Measurements from ENCODE around the gene RPS21.

The RPS21 gene

GRCh38 chr20:62376112-62377063 lies 10.5 kb upstream of the RPS21 start:
- POLR2A ChIA-PET, result no interaction called here
- CTCF ChIA-PET, result interaction anchor here (0.8 kb wide), 1 partner anchor 8 kb away, joined by 3 read pairs; no protein-coding TSS in a partner anchor

GRCh38 chr20:62377064-62377461 lies 9.8 kb upstream of the RPS21 start:
- WGBS (ENCODE audit: insufficient coverage), result 97% methylated on average over 8 of the region's 17 CpGs
- Histone ChIP-seq H3K27ac (ENCODE audit: insufficient read depth in 1 of 2, low read depth in 1 of 2, low read length in 2 of 2, poor library complexity in 1 of 2, severe bottlenecking in 2 of 2) (no peak overlapping the region), H3K27me3 (replicated peaks in 2 of 5; ENCODE audit: control insufficient read depth in 4 of 5, insufficient read depth in 5 of 5, low read length in 4 of 5) (peaks cover 0 to 21% (median 0%) of the 10 kb centered on the region in 5 experiments), H3K4me3 (ENCODE audit: control insufficient read depth in 1 of 7, extremely low read depth in 1 of 7, insufficient read depth in 4 of 7, low read depth in 2 of 7, low read length in 6 of 7) (no peak overlapping the region), H3K9me3 (ENCODE audit: control extremely low read depth in 1 of 5, control insufficient read depth in 4 of 5, insufficient read depth in 2 of 5, low read depth in 1 of 5, low read length in 4 of 5) (no peaks in the 10 kb centered on the region), H3K36me3 (ENCODE audit: control insufficient read depth in 4 of 4, insufficient read depth in 4 of 4, low read length in 3 of 4) (peaks cover under 1 to 8% (median 6%) of the 10 kb centered on the region in 4 experiments), H3K4me1 (ENCODE audit: control extremely low read depth in 1 of 4, control insufficient read depth in 4 of 4, insufficient read depth in 4 of 4, low read length in 3 of 4) (peaks cover 0 to 3% (median 0%) of the 10 kb centered on the region in 4 experiments)
- CTCF ChIA-PET, result interaction anchor here (0.8 kb wide), 1 partner anchor 9 kb away, joined by 3 read pairs; no protein-coding TSS in a partner anchor
- no peak for DNase-seq
- POLR2A ChIA-PET, result no interaction called here

More at GRCh38 chr20:62376112-62377063, 10.5 kb upstream of the RPS21 start:
- Histone ChIP-seq H3K27me3 (replicated peaks in 2 of 5; ENCODE audit: control insufficient read depth in 4 of 5, insufficient read depth in 5 of 5, low read length in 4 of 5) (peaks cover 0 to 26% (median 0%) of the 10 kb centered on the region in 5 experiments), H3K9me3 (ENCODE audit: control extremely low read depth in 1 of 5, control insufficient read depth in 4 of 5, insufficient read depth in 2 of 5, low read depth in 1 of 5, low read length in 4 of 5) (no peaks in the 10 kb centered on the region), H3K4me3 (ENCODE audit: control insufficient read depth in 1 of 7, extremely low read depth in 1 of 7, insufficient read depth in 4 of 7, low read depth in 2 of 7, low read length in 6 of 7) (no peak overlapping the region), H3K4me1 (ENCODE audit: control extremely low read depth in 1 of 4, control insufficient read depth in 4 of 4, insufficient read depth in 4 of 4, low read length in 3 of 4) (peaks cover 0 to 3% (median 0%) of the 10 kb centered on the region in 4 experiments), H3K27ac (ENCODE audit: insufficient read depth in 1 of 2, low read depth in 1 of 2, low read length in 2 of 2, poor library complexity in 1 of 2, severe bottlenecking in 2 of 2) (no peak overlapping the region), H3K36me3 (ENCODE audit: control insufficient read depth in 4 of 4, insufficient read depth in 4 of 4, low read length in 3 of 4) (peaks cover 0 to 1% (median 0%) of the 10 kb centered on the region in 4 experiments)
- no peak for DNase-seq
- 92% methylated on average over 24 of the region's 26 CpGs for whole genome bisulfite sequencing (ENCODE audit: insufficient coverage)

GRCh38 chr20:62377615-62378178 lies 9.2 kb upstream of the RPS21 start:
- 83% methylated on average over 12 of the region's 15 CpGs for WGBS (ENCODE audit: insufficient coverage)
- Histone ChIP-seq H3K27me3 (replicated peaks in 2 of 5; ENCODE audit: control insufficient read depth in 4 of 5, insufficient read depth in 5 of 5, low read length in 4 of 5) (peaks cover 0 to 15% (median 0%) of the 10 kb centered on the region in 5 experiments), H3K4me1 (ENCODE audit: control extremely low read depth in 1 of 4, control insufficient read depth in 4 of 4, insufficient read depth in 4 of 4, low read length in 3 of 4) (peaks cover 0 to 3% (median 0%) of the 10 kb centered on the region in 4 experiments), H3K4me3 (ENCODE audit: control insufficient read depth in 1 of 7, extremely low read depth in 1 of 7, insufficient read depth in 4 of 7, low read depth in 2 of 7, low read length in 6 of 7) (no peak overlapping the region), H3K27ac (ENCODE audit: insufficient read depth in 1 of 2, low read depth in 1 of 2, low read length in 2 of 2, poor library complexity in 1 of 2, severe bottlenecking in 2 of 2) (no peak overlapping the region), H3K9me3 (ENCODE audit: control extremely low read depth in 1 of 5, control insufficient read depth in 4 of 5, insufficient read depth in 2 of 5, low read depth in 1 of 5, low read length in 4 of 5) (no peaks in the 10 kb centered on the region), H3K36me3 (ENCODE audit: control insufficient read depth in 4 of 4, insufficient read depth in 4 of 4, low read length in 3 of 4) (peaks cover 2 to 11% (median 8%) of the 10 kb centered on the region in 4 experiments)
- ChIA-PET POLR2A (no interaction called here), CTCF (interaction anchor here (0.8 kb wide), 1 partner anchor 9 kb away, joined by 3 read pairs; no protein-coding TSS in a partner anchor)
- no peak for DNase-seq

GRCh38 chr20:62378215-62378614 lies 8.7 kb upstream of the RPS21 start:
- Histone ChIP-seq H3K27ac (ENCODE audit: insufficient read depth in 1 of 2, low read depth in 1 of 2, low read length in 2 of 2, poor library complexity in 1 of 2, severe bottlenecking in 2 of 2) (no peak overlapping the region), H3K27me3 (replicated peaks in 2 of 5; ENCODE audit: control insufficient read depth in 4 of 5, insufficient read depth in 5 of 5, low read length in 4 of 5) (peaks cover 0 to 14% (median 0%) of the 10 kb centered on the region in 5 experiments), H3K4me1 (ENCODE audit: control extremely low read depth in 1 of 4, control insufficient read depth in 4 of 4, insufficient read depth in 4 of 4, low read length in 3 of 4) (peaks cover 0 to 3% (median 0%) of the 10 kb centered on the region in 4 experiments), H3K4me3 (ENCODE audit: control insufficient read depth in 1 of 7, extremely low read depth in 1 of 7, insufficient read depth in 4 of 7, low read depth in 2 of 7, low read length in 6 of 7) (no peak overlapping the region), H3K9me3 (ENCODE audit: control extremely low read depth in 1 of 5, control insufficient read depth in 4 of 5, insufficient read depth in 2 of 5, low read depth in 1 of 5, low read length in 4 of 5) (no peaks in the 10 kb centered on the region), H3K36me3 (ENCODE audit: control insufficient read depth in 4 of 4, insufficient read depth in 4 of 4, low read length in 3 of 4) (peaks cover 2 to 11% (median 8%) of the 10 kb centered on the region in 4 experiments)
- ChIA-PET POLR2A (no interaction called here), CTCF (no interaction called here)
- WGBS (ENCODE audit: insufficient coverage), result 97% methylated on average over 21 of the region's 22 CpGs
- DNase-seq, result no peak

GRCh38 chr20:62381202-62381797 lies 5.6 kb upstream of the RPS21 start:
- Histone ChIP-seq H3K27ac (ENCODE audit: insufficient read depth in 1 of 2, low read depth in 1 of 2, low read length in 2 of 2, poor library complexity in 1 of 2, severe bottlenecking in 2 of 2) (no peak overlapping the region), H3K4me3 (ENCODE audit: control insufficient read depth in 1 of 7, extremely low read depth in 1 of 7, insufficient read depth in 4 of 7, low read depth in 2 of 7, low read length in 6 of 7) (no peak overlapping the region), H3K9me3 (ENCODE audit: control extremely low read depth in 1 of 5, control insufficient read depth in 4 of 5, insufficient read depth in 2 of 5, low read depth in 1 of 5, low read length in 4 of 5) (no peaks in the 10 kb centered on the region), H3K4me1 (ENCODE audit: control extremely low read depth in 1 of 4, control insufficient read depth in 4 of 4, insufficient read depth in 4 of 4, low read length in 3 of 4) (peaks cover 0 to 11% (median 10%) of the 10 kb centered on the region in 4 experiments), H3K27me3 (replicated peaks in 2 of 5; ENCODE audit: control insufficient read depth in 4 of 5, insufficient read depth in 5 of 5, low read length in 4 of 5) (no peaks in the 10 kb centered on the region), H3K36me3 (ENCODE audit: control insufficient read depth in 4 of 4, insufficient read depth in 4 of 4, low read length in 3 of 4) (peaks cover 2 to 11% (median 8%) of the 10 kb centered on the region in 4 experiments)
- 85% methylated on average over 14 of the region's 16 CpGs for WGBS (ENCODE audit: insufficient coverage)
- POLR2A ChIA-PET, result no interaction called here
- CTCF ChIA-PET, result interaction anchor here (1.2 to 2.4 kb wide), 2 partner anchors 12 to 75 kb away, joined by 5 to 18 read pairs; no protein-coding TSS in a partner anchor
- DNase-seq, result no peak

- POLR2A ChIA-PET, result interaction anchor here (1.4 kb wide), 1 partner anchor 77 kb away, joined by 3 read pairs; no protein-coding TSS in a partner anchor
- H3K36me3 ChIP-seq (ENCODE audit: control insufficient read depth in 4 of 4, insufficient read depth in 4 of 4, low read length in 3 of 4), result peaks cover 2 to 11% (median 8%) of the 10 kb centered on the region in 4 experiments
- no peak for DNase-seq
- no peaks in the 10 kb centered on the region for H3K9me3 ChIP-seq (ENCODE audit: control extremely low read depth in 1 of 5, control insufficient read depth in 4 of 5, insufficient read depth in 2 of 5, low read depth in 1 of 5, low read length in 4 of 5)
- peaks cover 0 to 12% (median 10%) of the 10 kb centered on the region in 4 experiments for H3K4me1 ChIP-seq (ENCODE audit: control extremely low read depth in 1 of 4, control insufficient read depth in 4 of 4, insufficient read depth in 4 of 4, low read length in 3 of 4)
- WGBS (ENCODE audit: insufficient coverage), result 98% methylated on average over 6 of the region's 6 CpGs
- no peaks in the 10 kb centered on the region for H3K27me3 ChIP-seq (replicated peaks in 2 of 5; ENCODE audit: control insufficient read depth in 4 of 5, insufficient read depth in 5 of 5, low read length in 4 of 5)
- H3K4me3 ChIP-seq (ENCODE audit: control insufficient read depth in 1 of 7, extremely low read depth in 1 of 7, insufficient read depth in 4 of 7, low read depth in 2 of 7, low read length in 6 of 7), result no peak overlapping the region
- no peak overlapping the region for H3K27ac ChIP-seq (ENCODE audit: insufficient read depth in 1 of 2, low read depth in 1 of 2, low read length in 2 of 2, poor library complexity in 1 of 2, severe bottlenecking in 2 of 2)
- CTCF ChIA-PET, result interaction anchor here (1.0 to 2.4 kb wide), 7 partner anchors 12 to 94 kb away, joined by 3 to 24 read pairs (median 8); partner anchors contain the start of genes ADRM1 and GATA5
These were observed 5.1 kb upstream of the RPS21 start for GRCh38 chr20:62381842-62382241.

Measured in common myeloid progenitor, CD34-positive (primary cell).